T-helper 22 cell (primary cell): ENCODE measurements around the gene CAPZA1.

Experiments used
- DNase-seq: peaks from one replicate; pipeline ENCODE4 v3.0.0-alpha.2; 2020; ENCODE audit warnings: low read depth

Gene CAPZA1

GRCh38 chr1:112715264-112716053 lies 95.8 kb downstream of the CAPZA1 start, which contains the start of gene PPM1J:
PPM1J (minus strand) TSS chr1:112715332; CDS start chr1:112715301, 31 bp downstream.
- DNase-seq: peak; percentile 93

GRCh38 chr1:112716133-112716720 lies 96.6 kb downstream of the CAPZA1 start:
- DNase-seq: peak; percentile 55

- DNase-seq: no peak
Measured at GRCh38 chr1:112717263-112717873, 97.7 kb downstream of the CAPZA1 start.

GRCh38 chr1:112718691-112719418 lies 99.2 kb downstream of the CAPZA1 start:
- peak; percentile 55 for DNase-seq

GRCh38 chr1:112719706-112720105 lies 100.1 kb downstream of the CAPZA1 start:
- DNase-seq: no peak

GRCh38 chr1:112720800-112721199 lies 101.2 kb downstream of the CAPZA1 start:
- DNase-seq: no peak
